DMS53 treated with DMSO at 0.1 percent for 48 hours (cell line): ENCODE measurements around the gene NFIL3.
"Not testable (repeated sequence)": the region's sequence is repeated elsewhere in the genome, so short reads cannot be mapped to it uniquely, and the experiment has no call there.

Source experiments
- DNase-seq: peaks from one replicate; lab custom pipeline; 2025; ENCODE audit not compliant: unreplicated experiment; lab: John Stamatoyannopoulos, UW

NFIL3 gene

DNA sequence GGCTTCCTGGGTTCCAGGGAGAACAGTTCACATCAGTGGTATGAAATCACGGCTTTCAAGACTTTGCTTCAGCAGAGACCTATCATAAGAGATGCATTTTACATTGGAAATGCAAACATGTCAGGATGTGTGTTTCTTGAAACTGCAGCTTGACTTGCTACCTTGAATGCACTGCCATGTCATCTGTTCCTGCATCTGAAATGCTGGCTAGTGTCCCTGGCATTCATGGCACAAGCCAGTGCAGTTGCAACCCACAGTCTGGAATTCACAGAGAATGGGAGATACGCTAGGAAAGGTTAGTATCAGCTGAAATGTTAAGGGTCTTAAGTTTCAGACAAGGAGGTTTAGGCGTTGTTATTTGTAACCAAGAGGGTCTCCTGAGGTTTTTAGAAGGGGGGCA is 24.7 kb downstream of the NFIL3 start:
- no peak for DNase-seq

DNA sequence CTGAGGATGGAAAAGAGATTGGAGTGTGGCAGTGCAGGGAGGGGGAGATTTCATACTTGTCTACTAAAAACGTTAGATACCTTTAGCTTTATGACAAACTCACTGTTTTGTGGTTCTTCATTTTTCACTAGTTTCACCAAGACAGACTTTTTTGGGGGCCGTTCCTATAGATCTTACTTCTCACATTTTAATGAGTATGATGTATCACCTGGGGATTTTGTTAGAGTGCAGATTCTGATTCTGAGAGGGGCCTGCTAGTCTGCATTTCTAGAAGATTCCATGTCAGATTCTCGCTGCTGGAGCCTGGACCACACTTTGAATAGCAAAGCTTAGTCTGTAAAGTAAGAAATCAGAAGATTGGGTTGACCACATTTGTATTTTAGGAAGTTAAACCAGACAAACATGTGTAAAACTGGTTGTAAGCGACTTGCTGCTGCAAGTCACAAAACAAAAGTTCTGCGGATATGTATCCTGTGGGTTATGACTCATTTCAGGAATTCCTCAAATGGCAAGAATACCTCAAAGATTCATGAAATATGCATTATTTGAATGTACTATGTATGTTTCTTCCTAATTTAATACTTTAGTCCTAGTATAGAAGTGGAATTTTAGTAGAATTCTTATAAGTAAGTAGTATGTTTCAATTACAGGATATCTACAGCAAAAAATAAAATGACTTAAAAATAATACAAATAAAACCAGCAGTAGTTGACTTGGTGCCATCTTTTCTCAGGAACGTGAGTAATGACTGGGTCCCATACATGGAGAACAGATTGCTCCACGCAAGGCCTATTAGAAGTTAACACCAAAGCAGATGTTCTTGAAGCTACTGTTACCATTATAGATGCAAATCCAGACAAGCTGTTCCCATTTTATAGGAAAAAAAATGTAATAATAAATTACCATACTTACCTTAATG is 27.8 kb downstream of the NFIL3 start:
- DNase-seq: no peak

DNA sequence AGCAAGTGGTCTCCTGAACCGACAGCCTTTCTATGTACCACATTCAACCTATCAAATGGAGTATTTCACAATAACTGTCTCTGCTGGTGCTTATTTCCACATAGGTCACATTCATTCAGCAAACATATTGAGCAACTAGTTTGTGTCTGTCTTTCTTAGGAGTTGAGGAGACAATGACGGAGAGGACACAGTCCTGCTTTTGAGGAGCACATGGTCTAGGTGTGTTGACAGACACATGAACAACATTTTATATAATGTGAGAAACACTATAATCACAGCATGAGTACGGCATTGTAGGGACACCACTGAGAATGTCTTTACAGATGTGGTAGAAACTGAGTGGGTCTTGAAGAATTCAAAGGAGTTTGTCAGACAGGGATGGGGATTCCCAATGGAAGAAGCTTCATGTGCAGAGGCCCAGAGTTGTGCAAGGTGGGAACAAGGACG is 28.5 kb downstream of the NFIL3 start:
- DNase-seq: no peak

DNA sequence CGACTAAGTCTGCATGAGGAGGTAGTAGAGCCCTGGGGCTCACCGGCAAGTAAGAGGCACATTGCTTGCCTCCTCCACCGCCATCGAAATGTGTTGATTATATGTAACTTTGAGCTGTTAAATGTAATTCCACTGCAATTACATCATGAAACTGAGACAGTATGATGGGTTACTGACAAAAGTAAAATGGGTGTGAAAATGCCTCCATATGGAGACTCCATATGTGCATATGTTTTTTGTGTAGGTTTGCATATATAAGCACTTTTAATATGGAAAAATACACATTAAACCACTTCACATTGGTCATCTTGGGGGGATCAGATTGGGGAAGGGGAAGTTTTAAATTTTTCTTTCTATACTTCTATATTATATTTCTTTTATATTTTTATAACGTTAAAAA is 29.8 kb downstream of the NFIL3 start:
- DNase-seq: no peak

DNA sequence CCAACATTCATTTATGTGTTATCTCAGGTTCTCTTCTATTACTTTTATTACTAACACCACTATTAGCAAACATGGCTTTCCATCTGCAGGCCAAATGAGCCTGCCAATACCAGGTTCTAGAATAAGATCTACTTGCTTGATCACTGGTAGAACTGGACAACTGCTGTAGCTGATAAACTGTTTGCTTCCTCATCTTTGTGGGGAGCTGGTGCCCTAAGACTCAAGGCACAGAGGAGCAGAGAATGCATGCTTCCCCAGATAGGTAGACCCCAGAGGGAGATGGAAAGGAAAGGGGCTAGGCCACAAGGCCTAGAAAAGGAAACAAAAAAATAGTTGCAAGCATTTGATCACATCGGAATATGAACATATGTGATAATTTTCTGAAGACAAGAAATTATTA is 31.2 kb downstream of the NFIL3 start:
- no peak for DNase-seq

DNA sequence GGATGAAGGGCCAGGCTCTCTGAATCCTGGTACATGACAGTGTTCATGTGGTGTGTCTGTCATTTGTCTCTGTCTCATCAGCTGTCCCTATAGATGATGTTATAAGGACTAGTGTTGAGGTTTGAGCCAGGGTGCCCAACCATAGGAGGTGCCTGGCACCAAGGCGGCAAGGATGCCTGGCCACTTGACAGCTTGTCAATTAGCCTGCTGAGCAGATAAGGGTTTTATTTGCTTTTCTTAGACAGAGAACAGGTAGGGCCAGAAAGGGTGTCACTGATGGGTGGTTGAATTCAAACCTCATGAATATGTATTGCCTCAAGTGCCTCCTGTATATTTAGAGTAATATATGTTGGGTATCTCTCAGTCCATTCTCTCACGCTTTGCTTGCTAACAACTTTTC is 31.8 kb downstream of the NFIL3 start:
- no peak for DNase-seq

DNA sequence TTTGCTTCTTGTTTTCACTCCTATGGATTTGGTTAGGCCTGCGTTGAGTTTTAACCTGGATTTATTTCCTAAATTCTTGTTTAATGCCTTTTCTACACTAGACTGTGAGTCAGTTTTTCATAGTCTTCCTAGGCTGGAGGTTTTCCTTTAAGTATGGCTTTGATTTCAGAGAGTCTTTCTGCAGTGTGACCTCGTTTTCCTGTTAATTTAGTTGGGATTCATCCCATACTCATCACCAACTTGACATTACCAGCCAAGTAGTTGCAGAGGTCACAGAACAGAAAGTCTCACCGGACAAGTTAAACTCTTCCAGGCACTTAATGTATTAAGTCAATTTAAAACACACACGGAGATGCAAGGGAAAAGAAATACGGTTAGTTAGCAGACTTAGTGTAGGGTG is 32.2 kb downstream of the NFIL3 start:
- no peak for DNase-seq

DNA sequence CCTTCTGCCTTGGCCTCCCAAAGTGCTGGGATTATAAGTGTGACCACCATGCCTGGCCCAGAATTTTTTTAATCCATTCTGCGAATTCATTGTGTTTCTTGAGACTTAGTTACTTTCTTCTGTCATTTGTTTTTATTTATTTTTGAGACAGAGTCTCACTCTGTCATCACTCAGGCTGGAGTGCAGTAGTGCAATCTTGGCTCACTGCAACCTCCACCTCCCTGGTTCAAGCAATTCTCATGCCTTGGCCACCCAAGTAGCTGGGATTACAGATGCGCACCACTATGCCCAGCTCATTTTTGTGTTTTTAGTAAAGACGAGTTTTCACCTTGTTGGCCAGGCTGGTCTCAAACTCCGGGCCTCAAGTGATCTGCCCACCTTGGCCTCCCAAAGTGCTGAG is 33.9 kb downstream of the NFIL3 start:
- DNase-seq: not testable (repeated sequence)

DNA sequence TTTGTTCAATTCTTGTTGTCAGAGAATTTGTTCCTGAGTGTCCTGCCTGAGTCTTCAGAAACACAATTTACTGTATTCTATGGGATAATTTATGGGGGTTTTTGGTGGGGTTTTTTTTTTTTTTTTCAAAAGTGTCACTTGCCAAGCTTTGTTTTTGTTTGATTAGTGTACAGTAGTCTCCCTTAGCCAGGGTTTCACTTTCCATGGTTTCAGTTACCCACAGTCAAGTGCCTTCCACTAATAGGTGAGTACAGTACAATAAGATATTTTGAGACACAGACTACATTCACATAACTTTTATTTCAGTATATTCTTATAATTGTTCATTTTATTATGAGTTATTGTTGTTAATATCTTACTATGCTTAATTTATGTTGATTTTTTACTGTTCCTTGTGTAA is 36.9 kb downstream of the NFIL3 start:
- DNase-seq: no peak

DNA sequence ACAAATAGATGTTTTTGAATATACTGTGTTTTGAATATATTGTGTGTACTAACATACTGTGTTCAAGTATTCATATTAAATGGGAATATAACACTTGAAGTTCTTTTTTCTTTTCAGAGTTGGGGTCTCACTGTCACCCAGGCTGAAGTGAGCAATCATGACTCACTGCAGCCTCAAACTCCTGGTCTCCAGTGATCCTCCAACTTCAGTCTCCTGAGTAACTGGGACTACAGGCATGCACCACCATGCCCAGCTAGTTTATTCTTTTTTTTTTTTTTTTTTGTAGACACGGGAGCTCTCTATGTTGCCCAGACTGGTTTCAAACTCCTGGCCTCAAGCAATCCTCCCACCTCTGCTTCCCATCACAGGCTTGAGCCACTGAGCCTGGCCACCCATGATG is 38.7 kb downstream of the NFIL3 start:
- DNase-seq: no peak

DNA sequence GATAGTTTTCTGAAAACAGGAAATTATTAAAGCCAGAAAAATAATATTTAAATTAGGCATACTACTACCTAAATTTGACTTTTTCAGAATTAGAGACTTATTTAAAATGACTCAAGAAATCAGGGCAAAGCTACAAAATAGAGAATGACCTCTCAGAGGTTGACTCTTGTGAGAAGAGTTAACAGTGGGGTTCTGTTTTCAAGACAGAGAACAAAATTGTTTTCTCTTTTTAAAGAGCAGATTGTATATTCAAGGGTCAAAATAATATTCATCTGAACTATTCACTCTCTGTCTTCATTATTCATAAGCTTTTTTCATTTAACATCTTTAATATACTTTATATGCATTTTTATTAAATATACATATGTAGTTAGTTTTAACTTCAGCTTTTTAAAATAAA is 40.1 kb downstream of the NFIL3 start:
- no peak for DNase-seq

DNA sequence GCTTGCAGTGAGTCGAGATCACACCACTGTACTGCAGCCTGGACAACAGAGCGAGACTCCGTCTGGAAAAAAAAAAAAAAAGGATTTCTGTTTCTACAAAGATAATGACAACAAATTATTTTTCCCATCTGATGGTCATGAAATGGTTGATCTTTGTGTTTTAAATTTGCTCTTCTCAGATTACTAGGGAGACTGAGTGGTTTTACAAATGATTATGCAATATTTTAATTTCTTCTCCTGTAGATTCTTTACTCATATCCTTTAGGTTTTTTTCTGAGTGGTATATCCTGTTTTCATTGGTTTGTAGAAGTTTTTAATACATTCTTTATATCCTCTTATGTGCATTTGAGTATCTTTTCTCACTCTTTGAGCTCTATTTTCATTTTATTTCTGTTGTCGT is 41.3 kb downstream of the NFIL3 start:
- DNase-seq: no peak

DNA sequence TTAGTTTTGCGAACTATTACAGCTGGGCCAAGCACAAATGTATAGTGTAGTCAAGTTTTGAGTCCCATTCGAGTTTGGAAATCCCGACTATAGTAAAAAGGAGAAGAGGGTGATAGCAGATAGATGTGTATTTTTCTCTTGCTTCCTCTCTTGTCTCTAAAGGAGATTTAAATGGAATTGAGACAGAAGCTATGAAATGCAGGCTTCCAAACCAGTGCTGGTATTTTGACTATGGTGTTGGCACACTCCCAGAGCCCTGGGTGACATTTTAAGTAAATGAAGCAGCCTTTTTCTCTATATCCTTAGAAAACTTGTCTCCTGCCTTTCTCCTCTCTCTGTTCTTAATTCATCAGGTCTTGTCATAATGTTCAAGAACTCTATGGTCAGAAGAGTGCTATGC is 44.2 kb downstream of the NFIL3 start:
- no peak for DNase-seq

DNA sequence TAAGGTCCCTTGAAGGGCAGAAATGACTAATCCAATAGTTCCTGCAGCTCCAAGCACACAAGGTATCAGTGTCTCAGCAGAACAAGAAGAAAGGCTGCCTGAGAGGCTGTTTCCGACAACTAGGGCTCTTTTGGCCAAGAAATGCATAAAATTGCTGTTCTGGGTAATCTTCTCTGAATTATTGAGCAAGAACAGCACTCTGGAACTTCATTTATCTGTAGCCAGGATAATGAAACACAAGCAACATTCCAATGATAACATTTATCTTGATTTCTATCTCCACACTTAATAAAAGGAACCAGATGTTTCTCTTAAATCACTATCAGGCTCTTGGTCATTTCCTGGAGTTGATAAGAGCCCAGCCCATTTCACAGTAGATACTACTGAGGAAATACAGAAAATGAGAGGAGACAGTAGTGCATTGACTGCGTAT is 44.9 kb downstream of the NFIL3 start:
- DNase-seq: no peak

DNA sequence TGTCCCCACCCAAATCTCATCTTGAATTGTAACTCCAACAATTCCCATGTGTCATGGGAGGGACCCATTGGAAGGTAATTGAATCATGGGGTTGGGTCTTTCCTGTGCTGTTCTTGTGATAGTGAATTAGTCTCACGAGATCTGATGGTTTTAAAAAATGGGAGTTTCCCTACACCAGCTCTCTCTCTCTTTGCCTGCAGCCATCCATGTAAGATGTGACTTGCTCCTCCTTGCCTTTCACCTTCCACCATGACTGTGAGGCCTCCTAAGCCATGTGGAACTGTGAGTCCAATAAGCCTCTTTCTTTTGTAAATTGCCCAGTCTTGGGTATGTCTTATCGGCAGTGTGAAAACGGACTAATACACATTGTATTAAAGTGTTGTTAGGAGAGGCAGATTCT is 45.6 kb downstream of the NFIL3 start:
- not testable (repeated sequence) for DNase-seq

DNA sequence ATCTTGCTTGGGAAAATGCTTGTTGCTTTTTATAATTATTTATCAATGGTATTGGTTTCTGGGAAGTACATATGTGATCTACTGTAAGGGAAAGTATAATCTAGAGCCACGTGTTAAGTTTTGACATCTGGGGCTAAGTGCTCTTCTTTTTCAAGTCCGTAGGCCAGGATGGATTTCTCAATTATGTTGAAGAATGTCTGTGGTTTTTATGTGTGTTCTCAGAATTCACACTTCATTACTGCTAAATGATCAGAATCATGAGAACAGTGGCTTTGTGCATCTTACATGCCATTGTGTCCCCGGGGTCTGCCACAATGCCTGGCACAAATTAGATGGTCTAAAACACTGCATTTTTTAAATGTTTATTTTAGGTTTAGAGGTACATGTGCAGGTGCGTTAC is 47.4 kb downstream of the NFIL3 start:
- no peak for DNase-seq

DNA sequence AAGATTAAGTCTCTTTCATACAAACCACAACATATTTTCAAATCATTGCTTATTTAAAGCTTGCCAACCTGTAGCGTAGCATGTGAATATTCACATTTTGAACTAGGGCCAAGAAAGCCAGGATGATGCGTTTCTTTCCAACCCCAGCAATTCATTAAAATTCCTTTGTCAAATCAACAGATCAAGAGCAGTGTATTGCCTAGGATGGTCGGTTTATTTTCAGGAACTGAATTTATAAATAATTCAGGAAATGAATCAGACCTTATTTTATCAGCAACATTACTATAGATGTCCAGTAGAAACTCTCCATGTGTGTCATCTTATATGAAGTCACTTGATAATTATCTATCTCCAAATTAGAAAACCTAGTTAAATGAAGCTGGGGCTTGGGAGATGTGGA is 48.7 kb downstream of the NFIL3 start:
- no peak for DNase-seq

DNA sequence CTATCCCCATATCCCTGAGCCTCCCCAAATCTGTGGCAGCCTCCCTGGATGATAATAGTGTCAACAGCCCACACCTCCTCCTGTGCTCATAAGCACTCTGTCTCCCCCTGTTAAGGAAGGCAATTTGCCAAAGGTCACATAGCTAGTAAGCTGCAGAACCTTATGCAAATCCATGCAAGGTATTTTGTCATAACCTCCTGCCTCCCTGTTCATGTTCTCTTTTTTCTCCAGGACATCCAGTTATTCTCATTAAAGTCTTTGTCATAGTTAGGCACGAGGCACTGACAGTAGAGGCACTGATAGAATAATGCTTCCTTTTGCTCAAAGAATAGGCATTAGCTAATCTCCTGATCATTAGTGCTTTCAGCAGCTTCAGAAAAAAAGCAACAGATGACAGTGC is 51.7 kb downstream of the NFIL3 start:
- DNase-seq: no peak

DNA sequence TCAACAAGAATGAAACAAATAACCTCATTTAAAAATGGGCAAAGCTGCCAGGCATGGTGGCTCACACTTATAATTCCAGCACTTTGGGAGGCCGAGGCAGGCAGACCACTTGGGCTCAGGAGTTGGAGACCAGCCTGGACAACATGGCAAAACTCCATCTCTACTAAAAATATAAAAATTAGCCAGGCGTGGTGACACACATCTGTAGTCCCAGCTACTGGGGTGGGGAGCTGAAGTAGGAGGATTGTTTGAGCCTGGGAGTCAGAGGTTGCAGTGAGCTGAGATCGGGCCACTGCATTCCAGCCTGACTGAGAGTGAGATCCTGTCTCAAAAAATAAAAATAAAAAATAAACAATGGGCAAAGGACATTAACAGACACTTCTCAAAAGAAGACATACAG is 53.6 kb downstream of the NFIL3 start:
- not testable (repeated sequence) for DNase-seq

DNA sequence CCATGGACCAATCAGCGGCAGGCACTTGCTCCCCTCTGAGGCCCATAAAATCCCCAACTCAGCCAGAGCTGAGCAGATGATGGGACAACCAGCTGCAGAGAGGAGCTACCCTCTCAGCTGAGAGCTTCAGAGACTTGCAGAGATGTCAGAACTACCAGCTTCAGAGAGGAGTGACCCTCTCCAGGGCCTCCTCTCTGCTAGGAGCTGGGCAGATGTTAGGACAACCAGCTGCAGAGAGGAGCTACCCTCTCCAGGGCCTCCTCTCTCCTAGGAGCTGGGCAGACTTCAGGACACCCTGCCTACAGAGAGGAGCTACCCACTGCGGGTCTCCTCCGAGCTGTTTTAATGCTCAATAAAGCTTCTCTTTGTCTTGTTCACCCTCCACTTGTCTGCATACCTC is 58.9 kb downstream of the NFIL3 start:
- DNase-seq: no peak

DNA sequence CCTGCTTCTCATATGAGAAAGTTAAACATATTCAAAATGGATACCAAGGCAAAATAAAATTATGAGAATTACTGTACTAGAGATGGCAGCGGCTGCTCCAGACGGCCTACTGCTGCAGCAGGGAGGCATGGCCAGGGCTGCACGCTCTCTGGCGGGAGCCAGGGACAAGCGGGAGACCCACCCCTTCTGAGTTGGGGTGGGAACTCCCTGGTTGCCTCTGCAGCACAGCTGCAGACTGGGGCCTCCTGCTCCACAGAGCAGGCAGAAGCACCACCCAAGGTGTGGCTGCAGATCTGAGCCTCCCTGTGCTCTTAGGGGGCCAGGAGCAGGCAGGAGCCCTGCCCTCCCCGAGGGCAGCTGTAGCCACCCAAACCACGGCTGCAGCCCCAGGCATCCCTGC is 59.6 kb downstream of the NFIL3 start:
- no peak for DNase-seq

DNA sequence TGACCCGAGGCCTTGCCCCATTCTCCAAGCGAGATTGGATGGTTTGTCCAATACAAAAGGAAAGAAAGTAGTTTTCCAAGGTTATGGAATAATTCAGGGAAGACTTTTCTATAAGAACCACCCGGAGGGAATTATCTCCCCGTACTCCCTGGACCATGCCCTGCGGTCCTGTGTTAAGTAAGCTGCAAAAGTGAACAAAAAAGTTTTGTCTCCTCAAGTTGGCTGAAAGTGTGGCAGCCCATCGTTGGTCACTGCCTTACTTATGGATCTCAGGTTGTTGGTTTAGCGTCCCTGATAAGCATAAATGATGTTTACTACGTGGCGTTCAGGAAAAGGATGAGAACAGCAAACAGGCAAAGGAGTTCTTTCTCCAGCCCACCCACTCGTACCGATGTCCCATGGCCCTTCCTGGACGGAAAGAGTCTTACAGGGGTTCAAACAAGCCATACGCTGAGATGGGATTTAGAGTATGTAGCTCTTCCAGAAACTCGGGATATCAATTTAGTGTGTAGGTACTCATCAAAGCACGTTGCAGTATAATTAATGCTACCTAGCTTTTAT is 61.5 kb downstream of the NFIL3 start:
- no peak for DNase-seq
